Subcutaneous adipose tissue (tissue), 4 donors: Measurements from ENCODE around the gene HIBCH. TPM values are rescaled to one million over a fixed set of nuclear protein-coding genes. Genes with fewer than 3 reads are reported as not detected.

Source experiments
- CTCF ChIP-seq: fragments of 450-650 bp; IDR thresholded peaks from one replicate; pipeline ENCODE4 v1.5.1; 2016; ENCODE audit warnings: low read depth, mild to moderate bottlenecking, control low read depth, antibody characterized with exemption, moderate library complexity
- total RNA-seq, 4 donors: library from RNA; depleted of rRNA; stranded (reverse); fragments of >200 nt; gene quantifications; one replicate each; pipeline ENCODE4 v1.1.0, GENCODE V29; 2016

The HIBCH gene
- total RNA-seq, 4 donors from 2014 or later, result 24.3 to 31.0 (median 26.5) TPM

GRCh38 chr2:190213441-190214335 lies 105.9 kb downstream of the HIBCH start:
- no peak for TF ChIP-seq CTCF

- TF ChIP-seq CTCF, result no peak
Measured at GRCh38 chr2:190210471-190210870, 109.2 kb downstream of the HIBCH start.

DNA sequence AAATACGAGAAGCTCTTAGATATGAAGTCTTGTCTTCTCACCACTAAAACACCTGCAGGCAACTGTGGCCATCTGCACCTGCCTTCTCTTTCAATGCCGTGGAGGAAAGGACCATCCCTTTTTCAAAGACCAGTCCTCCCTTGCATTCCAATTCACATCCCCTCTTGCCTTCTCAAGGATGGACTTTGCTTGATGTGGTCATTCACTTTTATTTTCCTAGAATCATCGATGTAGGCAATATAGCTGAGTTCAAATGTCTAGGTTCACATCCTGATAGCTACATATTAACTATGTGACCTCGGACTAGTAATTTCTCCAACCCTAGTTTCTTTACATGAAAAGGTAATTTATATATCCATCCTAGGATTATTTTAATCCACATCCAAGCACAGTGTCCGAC lies 110.1 kb downstream of the HIBCH start:
- no peak for TF ChIP-seq CTCF

DNA sequence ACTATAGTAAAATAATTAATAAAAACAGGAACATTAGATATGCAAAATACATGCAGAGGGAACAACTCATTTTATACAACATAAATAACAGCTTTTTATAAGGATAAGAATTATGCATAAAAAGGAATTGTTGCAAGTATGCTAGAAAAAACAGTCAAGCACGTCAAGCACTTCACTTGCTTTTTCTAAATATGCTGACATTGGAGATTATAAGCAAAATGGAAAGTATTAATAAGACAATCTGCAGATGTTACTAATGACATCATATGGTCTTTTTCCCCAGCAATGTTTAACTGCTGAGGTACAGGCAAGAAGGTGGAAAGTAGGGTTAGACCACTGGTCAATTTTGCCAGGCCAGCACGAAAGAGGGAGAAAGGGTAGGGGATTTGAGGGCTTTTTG lies 111.7 kb downstream of the HIBCH start:
- no peak for TF ChIP-seq CTCF

GRCh38 chr2:190205657-190206056 lies 114.0 kb downstream of the HIBCH start:
- no peak for TF ChIP-seq CTCF

DNA sequence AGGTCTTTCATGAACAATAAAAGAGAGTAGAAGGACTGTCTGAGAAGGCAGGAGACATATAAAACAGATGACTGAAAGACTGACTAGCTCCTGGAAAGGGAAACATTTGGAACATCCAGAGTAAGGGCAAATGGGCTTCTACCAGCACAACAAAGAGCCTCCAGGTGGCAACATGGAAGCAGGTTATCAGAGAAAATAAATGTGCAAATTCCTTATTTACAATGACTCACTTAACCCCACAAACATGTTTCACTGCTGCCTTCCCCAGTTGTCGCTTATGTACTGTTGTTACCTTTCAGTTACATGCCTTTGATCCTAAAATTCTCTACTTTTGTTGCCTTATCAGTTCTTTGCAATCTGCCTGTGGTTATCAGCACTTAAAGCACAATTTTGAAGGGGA lies 117.0 kb downstream of the HIBCH start:
- no peak for TF ChIP-seq CTCF

DNA sequence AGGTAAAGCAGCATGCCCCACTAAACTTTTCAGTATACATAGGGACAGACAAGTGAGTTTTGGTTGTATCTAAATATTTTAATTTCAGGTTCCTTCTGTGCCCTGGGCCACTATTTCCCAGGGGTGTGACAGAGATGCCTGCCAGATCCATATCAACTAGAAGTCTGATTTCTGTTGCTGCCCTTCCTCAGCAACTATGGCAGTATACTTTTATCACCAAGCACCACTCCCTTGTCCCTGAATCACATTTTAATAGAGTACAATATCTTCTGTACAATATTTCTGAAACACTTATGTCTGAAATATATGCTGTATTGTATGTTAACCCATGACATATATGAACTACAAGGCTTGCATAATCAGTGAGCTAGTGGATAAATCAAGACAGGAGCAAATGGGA lies 117.6 kb downstream of the HIBCH start:
- TF ChIP-seq CTCF, result no peak
